GM19467 (cell line): ENCODE data around the gene CKAP4.

Source experiments
- ATAC-seq: cut with Tn5 transposase; IDR thresholded peaks from one replicate; pipeline ENCODE4 v1.9.1; 2021; ENCODE audit warnings: mild to moderate bottlenecking, moderate library complexity; ENCODE audit not compliant: unreplicated experiment

Gene CKAP4

DNA sequence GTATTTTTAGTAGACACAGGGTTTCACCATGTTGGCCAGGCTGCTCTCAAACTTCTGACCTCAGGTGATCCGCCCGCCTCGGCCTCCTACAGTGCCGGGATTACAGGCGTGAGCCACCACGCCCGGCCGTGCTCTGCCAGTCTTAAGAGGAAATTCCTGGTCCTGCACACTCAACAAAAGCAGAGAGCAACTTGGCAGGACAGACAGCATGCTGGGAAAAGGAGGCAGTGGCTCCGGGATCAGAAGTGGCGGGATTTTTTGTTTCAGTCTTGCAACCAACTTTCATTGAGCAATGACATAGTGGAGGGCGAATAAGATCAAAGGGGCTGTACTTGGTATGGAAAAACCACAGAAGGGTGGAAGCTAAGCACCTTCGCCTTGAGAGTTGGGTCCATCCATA is 2.1 kb downstream of the CKAP4 start:
- no peak for ATAC-seq

DNA sequence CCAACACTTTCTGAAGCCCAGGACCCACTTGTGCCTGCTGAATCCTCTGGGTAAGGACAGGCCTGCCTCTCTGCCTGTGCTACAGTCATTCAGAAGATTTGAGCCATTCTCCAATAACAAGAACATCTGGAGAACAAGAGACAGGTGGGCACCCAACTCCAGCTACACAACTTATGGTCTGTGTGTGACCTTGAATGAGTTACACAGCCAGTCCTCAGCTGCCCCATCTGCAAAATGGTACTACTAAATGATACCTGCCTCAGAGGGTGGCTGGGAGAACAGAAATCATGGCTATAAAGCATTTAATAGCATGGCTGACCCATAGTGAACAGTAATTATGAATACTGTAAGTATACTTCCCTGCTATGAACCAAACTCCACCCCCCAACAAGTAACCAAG is 4.2 kb downstream of the CKAP4 start:
- no peak for ATAC-seq

DNA sequence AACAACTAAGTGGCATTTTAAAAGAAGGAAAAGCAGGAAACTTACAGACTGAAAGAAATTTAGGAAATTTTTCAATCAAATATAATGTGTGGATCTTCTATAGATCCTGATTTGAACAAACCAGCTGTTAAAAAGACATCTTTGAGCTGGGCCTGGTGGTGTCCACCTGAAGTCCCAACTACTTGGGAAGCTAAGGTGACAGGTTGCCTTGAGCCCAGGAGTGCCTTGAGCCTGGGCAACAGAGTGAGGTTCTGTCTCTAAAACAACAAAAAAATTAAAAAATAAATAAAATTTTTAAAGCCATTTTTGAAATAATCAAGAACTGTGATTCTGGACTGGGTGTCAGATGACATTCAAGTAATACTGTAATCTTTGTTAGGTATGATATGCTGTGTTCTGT is 7.0 kb downstream of the CKAP4 start:
- no peak for ATAC-seq

DNA sequence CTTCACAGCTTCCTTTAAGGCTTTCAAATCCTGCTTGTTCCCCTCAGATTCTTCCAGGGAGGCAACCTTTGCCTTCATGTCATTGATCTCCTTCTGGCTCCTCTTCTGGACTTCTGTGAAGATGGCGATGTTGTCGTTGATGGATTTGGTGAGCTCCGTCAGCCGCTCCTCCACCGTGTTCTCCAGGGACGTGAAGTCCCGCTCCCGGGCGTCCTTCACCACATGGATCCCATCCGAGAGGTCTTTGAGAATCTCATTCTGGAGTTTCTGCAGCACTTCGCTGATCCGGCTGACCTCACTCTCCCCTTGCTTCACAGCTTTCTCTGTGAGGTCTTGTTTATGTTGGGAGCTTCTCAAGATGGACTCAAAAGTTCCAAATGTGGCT is 7.9 kb downstream of the CKAP4 start:
- no peak for ATAC-seq

DNA sequence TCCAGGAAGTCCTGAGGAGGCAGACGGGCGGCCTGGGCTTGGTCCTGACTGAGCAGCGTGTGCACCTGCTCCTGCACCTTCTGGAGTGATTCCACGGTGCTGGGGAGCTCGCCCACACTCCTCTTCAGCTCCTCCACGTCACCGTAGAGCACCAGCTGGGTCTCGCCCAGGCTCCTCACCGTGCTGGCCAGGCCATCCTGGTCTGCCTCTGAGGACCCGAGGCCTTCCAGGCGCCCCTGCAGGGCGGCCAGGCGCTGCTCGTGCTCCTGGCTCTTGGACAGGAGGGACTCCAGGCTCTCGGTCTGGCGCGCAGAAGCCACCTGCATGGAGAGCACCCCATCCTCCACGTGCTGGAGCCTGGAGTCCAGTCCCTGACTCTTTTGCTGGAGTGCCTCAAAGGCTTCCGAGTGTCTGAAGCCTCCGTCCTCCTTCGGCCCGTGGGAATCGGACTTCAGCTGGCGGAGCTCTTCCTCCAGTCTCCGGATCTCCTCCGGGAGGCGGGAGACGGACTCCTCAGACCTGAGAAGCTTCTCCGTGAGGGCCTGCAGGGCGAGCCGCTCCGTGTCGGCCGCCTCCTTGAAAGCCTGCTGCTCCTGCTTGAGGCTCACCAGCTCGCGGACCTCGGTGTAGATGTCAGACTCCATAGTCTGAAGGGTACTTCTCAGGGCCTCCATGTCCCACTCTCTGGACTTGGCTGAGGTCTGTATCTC is 8.4 kb downstream of the CKAP4 start:
- no peak for ATAC-seq

DNA sequence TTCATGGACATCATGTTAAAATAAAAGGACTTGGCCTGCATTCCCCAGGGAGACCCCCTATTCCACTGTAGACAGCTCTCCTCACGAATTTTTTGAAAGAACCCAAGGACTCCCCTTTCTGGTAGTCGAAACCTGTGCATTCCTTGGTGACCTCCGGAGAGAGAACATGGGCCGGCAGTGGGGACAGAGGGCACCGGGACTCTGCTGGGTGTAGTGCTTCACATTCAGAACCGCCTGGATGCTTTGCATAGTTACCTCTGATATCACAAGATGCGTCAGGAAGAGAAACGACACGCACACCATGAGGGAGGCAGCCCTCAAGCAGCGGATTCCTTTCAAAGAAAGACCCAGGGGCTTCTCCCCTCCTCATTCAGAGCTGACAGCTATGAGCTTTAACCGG is 9.7 kb downstream of the CKAP4 start:
- no peak for ATAC-seq

DNA sequence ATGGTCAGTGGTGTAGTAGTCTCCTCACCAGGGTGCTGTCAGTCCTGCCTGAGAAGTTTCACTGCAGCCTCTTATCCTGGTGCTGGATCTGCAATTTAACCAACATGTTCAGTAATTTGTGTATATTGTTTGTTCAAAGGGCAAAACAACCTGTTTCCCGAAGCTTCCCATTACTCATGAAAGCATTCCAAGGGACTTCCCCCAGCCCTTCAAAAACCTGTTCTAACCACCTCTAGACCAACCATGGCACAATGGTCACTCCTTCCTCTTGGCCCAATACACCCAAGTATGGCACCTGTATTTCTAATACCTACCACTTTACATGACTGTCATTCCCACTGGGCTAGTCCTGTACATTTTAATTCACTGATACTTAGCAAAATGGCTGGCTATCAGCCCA is 12.1 kb downstream of the CKAP4 start:
- ATAC-seq, result no peak

DNA sequence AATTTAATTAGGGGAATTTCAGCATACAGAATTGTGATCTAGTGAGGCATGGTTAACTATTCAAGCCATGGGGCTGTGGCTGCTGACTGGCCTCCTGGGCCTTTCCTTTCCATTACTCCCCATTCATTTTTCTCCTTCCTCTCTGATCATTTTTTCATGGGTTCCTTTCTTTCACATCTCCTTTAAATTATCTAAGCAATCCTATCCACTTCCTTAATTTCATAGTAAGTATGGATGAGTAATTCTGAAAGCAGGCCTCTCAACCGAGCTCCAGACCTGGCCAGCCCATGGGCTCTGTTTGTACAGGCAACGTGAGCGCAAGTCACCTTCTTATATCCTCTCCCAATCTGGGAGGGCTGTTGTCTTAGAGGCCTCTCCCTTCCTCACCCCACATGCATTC is 13.4 kb downstream of the CKAP4 start:
- ATAC-seq, result no peak

DNA sequence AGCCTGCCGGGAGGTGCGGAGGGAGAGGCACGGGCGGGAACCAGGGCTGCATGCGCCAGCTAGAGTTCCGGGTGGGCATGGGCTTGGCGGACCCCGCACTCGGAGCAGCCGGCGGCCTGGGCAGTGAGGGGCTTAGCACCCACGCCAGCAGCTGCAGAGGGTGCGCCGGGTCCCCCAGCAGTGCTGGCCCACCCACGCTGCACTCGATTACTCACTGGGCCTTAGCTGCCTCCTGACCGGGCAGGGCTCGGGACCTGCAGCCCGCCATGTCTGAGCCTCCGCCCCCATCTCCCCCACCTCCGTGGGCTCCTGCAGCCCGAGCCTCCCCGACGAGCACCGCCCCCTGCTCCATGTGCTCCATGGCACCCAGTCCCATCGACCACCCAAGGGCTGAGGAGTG is 14.8 kb downstream of the CKAP4 start:
- no peak for ATAC-seq

DNA sequence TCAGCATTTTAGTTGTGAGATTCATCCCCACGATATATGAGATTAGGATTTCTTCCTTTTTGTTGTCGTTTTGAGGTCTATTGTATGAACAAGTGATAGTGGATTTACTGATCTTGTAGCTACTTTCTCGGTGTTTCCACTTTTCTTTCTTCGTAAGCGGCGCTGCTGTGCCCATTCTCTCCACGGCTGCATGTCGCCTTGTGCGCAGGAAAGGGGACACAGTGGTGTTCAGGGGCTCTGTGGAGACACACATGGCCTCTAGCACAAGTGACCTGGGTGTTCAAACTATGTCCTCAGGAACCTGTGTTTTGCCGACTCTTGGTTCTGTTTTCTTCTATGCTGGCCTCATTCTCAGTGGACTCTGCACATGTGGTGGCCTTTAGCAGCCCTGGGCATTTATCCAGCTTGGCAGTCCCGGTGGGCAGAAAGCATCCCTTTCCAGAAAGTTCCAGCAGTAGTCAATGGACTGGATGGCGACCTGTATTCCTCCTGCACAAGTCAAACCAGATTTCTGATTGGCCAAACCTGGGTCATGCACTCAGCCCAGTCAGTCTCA is 18.7 kb downstream of the CKAP4 start:
- no peak for ATAC-seq

DNA sequence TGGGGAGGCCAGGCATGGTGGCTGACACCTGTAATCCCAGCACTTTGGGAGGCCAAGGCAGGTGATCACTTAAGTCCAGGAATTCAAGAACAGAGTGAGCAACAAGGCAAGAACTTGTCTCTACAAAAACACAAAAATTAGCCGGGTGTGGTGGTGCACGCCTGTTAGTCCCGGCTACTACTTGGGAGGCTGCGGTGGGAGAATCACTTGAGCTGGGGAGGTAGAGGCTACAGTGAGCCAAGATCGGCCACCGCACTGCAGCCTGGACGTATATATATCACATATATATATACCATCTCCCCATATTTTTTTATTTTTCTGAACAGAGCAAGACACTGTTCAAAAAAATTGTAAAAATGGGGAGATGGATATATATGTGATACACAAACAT is 19.5 kb downstream of the CKAP4 start:
- no peak for ATAC-seq

DNA sequence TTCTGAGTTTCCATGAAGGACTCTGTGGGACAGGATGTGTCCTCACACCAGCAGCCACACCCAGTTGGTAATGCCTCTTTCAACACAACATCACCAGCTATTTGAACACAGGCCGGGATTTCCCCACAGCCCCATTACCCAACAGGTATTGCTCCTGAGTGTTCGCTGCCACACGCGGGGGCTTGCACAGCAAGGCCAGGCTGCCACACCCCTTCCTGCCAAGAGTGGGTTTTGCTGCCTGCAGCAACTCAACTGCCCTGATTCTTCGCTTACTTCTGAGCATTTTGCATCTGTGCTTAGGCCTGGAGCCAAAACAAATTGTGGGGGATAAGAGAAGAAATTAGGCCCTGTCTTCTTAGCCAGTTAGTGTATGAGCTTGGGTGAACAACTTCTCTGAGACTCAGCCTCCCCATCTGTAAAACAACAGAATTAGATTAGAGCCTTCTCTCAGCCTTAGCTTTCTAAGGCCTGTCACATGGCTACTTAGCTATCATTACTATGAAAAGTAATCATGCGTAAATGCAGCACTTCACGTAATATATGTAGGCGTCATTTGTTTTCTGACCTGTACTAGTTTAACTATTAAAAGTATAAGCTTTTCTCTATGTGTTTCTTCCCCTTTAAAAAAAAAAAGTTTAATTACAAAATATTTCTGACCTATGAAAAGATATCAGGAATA is 20.0 kb downstream of the CKAP4 start:
- no peak for ATAC-seq

DNA sequence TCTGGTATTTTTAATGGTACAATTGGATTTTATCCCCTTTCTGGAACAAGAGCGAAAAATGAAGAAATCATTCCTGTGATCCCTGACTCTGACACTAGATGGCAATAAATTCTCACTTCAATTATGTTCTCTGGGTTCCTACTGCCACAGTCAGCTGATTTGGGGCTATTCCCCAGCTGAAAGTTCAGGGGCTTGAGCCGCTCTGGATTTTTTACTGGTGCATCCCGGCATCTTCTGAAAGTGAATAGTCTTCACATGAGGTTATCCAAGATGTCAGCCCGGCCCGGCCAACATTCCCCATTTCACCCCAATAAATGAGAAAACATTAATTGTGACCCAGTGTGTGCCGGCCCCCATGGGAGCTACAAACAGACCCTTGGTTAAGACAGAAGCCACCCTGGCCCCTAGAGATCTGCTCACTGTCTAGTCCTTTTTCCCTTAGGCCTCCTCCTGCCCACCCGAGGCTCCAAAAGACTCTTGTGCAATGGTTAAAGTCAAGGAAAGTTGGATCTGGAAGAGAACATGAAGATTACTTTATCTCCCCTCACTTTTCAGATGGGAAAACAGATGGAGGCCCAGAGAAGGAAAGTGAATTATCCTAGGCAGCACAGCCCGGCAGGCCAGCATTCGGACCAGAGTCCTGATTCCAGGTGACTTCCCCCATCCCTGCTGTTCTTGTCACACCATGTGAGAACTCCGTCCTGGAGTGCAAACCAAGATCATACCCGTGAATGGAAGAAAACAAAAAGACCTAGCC is 20.8 kb downstream of the CKAP4 start:
- ATAC-seq, result no peak

DNA sequence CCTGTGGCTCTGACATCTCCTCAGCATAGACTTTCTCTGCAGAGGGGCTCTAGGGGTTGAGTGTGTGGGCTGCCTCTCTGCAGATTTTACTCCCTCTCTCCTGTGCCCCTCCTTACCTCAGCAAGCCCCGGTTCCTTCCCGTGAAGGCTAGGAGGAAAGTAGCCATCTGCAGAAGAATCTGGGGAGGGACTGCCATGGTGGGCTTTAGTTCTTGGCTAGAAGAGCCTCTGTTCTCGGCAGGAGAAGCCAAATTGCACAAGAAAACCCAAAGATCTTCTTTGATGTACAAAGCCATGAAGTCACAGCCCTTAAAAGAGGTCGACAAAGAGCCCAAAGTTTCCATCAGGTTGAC is 23.5 kb downstream of the CKAP4 start:
- no peak for ATAC-seq

DNA sequence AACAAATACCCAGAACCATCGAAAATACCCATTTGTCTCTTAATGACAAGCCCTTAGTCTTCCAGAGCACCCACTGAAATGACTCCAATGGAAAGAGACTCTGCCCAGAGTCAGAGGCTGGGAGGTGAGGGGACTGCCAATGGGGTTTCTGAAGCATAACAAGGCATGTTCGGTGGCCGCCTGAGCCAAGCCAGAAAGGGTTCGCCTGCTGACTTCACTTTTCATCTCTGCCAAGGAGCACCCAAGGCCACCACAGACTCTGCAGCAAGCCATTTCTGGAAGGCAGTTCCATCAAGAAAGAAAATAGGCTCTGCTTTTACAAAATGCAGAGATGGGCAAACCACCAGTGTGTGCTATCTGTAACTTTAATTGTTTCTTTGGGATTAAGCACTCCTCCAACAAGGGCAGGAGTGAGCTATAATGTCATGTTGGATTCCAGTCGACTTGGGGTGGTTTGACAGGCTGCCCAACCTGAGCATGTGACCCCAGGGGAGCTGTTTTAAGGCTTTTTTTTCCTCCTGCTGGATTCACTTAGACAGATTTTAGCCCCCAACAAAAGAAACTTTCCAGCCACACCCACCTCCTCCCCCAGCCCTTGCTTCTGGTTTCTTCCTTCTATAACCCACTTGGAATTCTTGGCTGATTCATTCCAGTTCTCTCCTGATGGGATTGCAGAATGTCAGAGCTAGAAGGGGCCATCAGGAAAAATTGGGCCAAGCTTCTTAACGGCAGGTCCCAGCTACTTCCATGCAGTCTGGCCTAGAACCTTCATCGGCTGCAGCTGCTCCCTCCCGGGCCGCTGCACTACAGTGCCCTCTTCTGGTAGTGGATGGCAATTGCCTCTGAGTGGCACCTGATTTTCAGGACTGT is 24.1 kb downstream of the CKAP4 start:
- ATAC-seq, result no peak

DNA sequence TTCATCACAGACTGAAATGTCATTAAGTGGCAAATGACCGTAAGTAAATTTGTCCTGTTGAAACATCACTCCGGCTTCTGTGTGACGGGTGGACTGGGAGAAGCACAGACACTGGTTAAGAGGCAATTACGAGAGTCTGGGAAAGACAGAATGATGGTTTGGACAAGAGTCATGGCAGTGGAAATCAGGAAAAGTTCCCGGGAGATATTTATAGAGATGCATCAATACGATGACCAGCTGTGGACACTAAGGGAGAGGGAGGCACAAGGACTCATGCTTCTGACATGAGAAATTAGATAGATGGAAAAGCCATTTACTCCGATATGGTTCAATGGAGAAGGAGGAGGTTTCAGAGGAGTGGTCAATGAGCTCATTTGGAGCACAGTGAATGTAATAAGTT is 27.3 kb downstream of the CKAP4 start:
- no peak for ATAC-seq

DNA sequence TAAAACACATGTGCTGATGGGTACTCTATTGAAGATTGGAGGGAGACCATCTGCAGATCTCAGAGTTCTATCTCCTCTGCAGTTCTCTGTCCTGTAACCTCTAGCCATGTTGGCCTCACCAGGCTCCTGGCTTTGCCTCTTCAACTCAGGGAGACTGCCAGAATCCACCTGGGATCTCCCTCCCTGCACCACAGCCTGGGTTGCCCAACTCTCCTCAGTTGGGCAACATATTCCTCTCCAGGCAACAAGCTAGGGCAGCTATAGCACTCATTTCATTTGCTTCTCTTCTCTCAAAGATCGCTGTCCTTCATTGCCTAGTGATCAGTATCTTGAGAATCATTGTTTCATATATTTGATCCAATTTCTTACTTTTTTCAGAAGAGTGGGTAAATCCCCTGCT is 28.8 kb downstream of the CKAP4 start:
- ATAC-seq, result no peak

DNA sequence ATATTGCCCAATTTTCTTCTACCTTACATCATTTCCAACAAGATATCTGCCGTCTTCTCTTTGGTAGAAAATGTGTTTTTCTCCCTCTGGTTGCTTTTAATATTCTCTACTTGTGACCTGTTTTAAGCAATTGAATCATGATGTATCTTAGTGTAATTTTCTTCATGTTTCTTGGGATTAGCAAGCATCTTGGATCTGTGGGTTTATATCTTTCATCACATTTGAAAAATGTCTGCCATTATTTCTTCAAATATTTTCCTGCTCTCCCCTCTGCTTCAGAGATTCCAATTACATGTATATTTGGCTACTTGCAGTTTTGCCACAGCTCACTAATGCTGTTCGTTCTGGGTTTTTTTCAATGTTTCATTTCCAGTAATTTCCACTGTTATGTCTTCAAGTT is 30.1 kb downstream of the CKAP4 start:
- ATAC-seq, result no peak

DNA sequence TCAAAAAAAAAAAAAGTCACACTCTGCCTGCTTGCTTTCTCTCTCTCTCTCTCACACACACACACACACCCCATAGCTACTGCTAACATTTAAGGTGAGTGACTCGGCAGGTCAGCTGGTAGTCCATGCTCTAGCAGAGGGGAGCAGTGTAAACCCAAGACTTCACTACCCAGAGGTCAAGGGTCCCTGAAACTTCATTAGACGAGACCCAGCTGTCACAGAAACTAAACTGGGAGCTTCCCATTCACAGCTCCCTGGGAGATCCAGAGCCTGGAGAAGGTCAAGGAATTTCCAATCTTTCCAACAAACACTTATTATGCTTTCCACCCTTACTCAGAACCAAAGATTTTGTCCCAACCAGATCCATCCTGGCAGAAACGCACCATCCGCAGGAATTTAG is 33.2 kb downstream of the CKAP4 start:
- ATAC-seq, result no peak

DNA sequence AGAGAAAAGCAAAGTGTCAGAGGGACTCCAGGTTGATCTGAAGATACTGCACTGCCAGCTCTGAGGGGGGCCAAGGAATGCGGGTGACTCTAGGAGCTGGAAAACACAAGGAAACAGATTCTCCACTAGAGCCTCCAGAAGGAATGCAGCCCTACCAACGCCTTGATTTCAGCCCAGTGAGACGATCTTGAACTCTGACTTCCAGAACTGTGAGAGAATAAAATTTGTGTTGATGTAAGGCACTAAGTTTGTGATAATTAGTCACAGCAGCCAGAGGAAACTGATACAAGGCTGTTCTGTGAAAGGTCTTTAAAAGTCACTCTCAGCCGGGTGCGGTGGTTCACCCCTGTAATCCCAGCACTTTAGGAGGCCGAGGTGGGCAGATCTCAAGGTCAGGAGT is 34.2 kb downstream of the CKAP4 start:
- no peak for ATAC-seq

DNA sequence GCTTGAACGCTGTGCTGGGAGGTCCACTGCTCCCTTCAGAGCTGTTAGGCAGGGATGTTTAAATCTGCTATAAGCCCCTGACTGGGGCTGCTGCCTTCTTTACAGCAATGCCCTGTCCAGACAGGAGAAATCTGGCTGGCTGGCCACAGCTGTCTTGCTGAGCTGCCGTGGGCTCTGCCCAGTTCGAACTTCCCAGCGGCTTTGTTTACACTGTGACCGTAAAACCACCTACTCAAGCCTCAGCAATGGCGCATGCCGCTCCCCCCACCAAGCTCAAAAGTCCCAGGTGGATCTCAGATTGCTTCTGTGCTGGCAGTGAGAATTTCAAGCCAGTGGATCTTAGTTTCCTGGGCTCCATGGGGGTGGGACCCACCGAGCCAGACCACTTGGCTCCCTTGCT is 35.8 kb downstream of the CKAP4 start:
- ATAC-seq, result no peak
